Measurements from ENCODE around the gene NDUFB5. TPM values are rescaled to one million over a fixed set of nuclear protein-coding genes. Genes with fewer than 3 reads are reported as not detected.
"Not testable (repeated sequence)": the region's sequence is repeated elsewhere in the genome, so short reads cannot be mapped to it uniquely, and the experiment has no call there.

Gene NDUFB5
- total and polyA plus RNA-seq, 10 of the 15 experiments (the other 5 are each of a cell fraction or from before 2014, with no cell fraction given): 82.0 to 320 (median 126) TPM

- TF ChIP-seq ATF3 (IDR thresholded peaks at IDR 0.05; ENCODE audit: borderline replicate concordance, extremely low read depth, low read depth, low read length): no peak
Measured at GRCh38 chr3:179642871-179643270, 38.3 kb downstream of the NDUFB5 start (continued).

GRCh38 chr3:179643837-179644236, 39.2 kb downstream of the NDUFB5 start:
- ATAC-seq; H4K20me1 ChIP-seq (ENCODE audit: control insufficient read depth, insufficient read depth); H2AFZ ChIP-seq (ENCODE audit: control insufficient read depth, low read depth, low read length); DNase-seq (ENCODE audit: low read depth, low spot score); H3K4me3 ChIP-seq; RAD21 ChIA-PET (ENCODE audit: unreplicated experiment); H3K79me2 ChIP-seq (ENCODE audit: control insufficient read depth, insufficient read depth, low read length); H3K9me3 ChIP-seq (replicated peaks; ENCODE audit: control insufficient read depth, insufficient read depth, low read length); H3K27ac ChIP-seq (ENCODE audit: control insufficient read depth, insufficient read depth); H3K36me3 ChIP-seq (ENCODE audit: control insufficient read depth in 2 of 2, insufficient read depth in 2 of 2, low read length in 1 of 2); POLR2A ChIA-PET; H3K27me3 ChIP-seq (replicated peaks in 1 of 2; ENCODE audit: control insufficient read depth in 2 of 2, insufficient read depth in 2 of 2, low read length in 1 of 2); FAIRE-seq; H3K4me1 ChIP-seq (ENCODE audit: control insufficient read depth, insufficient read depth, low read length); H3K9ac ChIP-seq (ENCODE audit: control insufficient read depth, insufficient read depth, low read length); intact Hi-C loops (cut with micrococcal nuclease; ENCODE audit: unreplicated experiment); BruUV-seq (replicated peaks); in situ Hi-C loops (cut with MboI); H3K4me2 ChIP-seq (ENCODE audit: control insufficient read depth, insufficient read depth): not testable (repeated sequence)
- ChIA-PET CTCF (interaction anchor here (0.6 to 0.9 kb wide), 2 partner anchors 10 to 39 kb away, joined by 3 read pairs; partner anchors contain the start of genes MRPL47 and NDUFB5), SMC1A (ENCODE audit: uncharacterized antibody, unreplicated experiment) (interaction anchor here (0.7 to 1.3 kb wide), 4 partner anchors 12 to 952 kb away, joined by 3 to 4 read pairs (median 3); no protein-coding TSS in a partner anchor)
- WGBS (ENCODE audit: insufficient coverage, insufficient replicate concordance, low lambda C conversion rate, missing lambda C conversion rate): 81% methylated on average over 8 of the region's 8 CpGs

GRCh38 chr3:179646177-179646576, 41.6 kb downstream of the NDUFB5 start:
- POLR2A ChIA-PET: no interaction called here
- Histone ChIP-seq H3K27me3 (replicated peaks in 1 of 2; ENCODE audit: control insufficient read depth in 2 of 2, insufficient read depth in 2 of 2, low read length in 1 of 2) (no peaks in the 10 kb centered on the region), H3K4me1 (ENCODE audit: control insufficient read depth, insufficient read depth, low read length) (0 out of 2 replicates have a peak, but pooled peaks cover 3% of the 10 kb centered on the region), H3K27ac (ENCODE audit: control insufficient read depth, insufficient read depth) (no peak overlapping the region), H2AFZ (ENCODE audit: control insufficient read depth, low read depth, low read length) (no peak overlapping the region), H3K9ac (ENCODE audit: control insufficient read depth, insufficient read depth, low read length) (no peak overlapping the region), H4K20me1 (ENCODE audit: control insufficient read depth, insufficient read depth) (no peaks in the 10 kb centered on the region), H3K4me3 (no peak overlapping the region), H3K4me2 (ENCODE audit: control insufficient read depth, insufficient read depth) (no peak overlapping the region), H3K79me2 (ENCODE audit: control insufficient read depth, insufficient read depth, low read length) (no peaks in the 10 kb centered on the region), H3K9me3 (replicated peaks; ENCODE audit: control insufficient read depth, insufficient read depth, low read length) (no peaks in the 10 kb centered on the region), H3K36me3 (ENCODE audit: control insufficient read depth in 2 of 2, insufficient read depth in 2 of 2, low read length in 1 of 2) (no peaks in the 10 kb centered on the region)
- WGBS (ENCODE audit: insufficient coverage, insufficient replicate concordance, low lambda C conversion rate, missing lambda C conversion rate): 29% methylated on average over 3 of the region's 3 CpGs
- DNase-seq (ENCODE audit: low read depth, low spot score) (no peak), FAIRE-seq (no peak), ATAC-seq (no peak)
- RAD21 ChIA-PET (ENCODE audit: unreplicated experiment): interaction anchor here (1.0 kb wide), 1 partner anchor 949 kb away, joined by 4 read pairs; no protein-coding TSS in a partner anchor
- in situ Hi-C loops (cut with MboI): no loop called here
- CTCF ChIA-PET: no interaction called here
- SMC1A ChIA-PET (ENCODE audit: uncharacterized antibody, unreplicated experiment): no interaction called here
- intact Hi-C loops (cut with micrococcal nuclease; ENCODE audit: unreplicated experiment): no loop called here
- no TSS peak for BruUV-seq (replicated peaks)
- no peak for TF ChIP-seq EZH2 (IDR thresholded peaks at IDR 0.05; ENCODE audit: borderline replicate concordance, control insufficient read depth, low read depth, low read length)
- TF ChIP-seq ZBTB40 (IDR thresholded peaks at IDR 0.05; ENCODE audit: borderline replicate concordance): no peak
- TF ChIP-seq SREBF2 (IDR thresholded peaks at IDR 0.05; ENCODE audit: low read length): no peak
- TF ChIP-seq NRF1 (conservative IDR thresholded peaks at IDR 0.05; ENCODE audit: low read depth, low read length): no peak
- no peak for TF ChIP-seq MTA2 (IDR thresholded peaks at IDR 0.05; ENCODE audit: low read depth)
- TF ChIP-seq KLF5 (IDR thresholded peaks at IDR 0.05; ENCODE audit: partially characterized antibody): no peak
- TF ChIP-seq MEF2B (IDR thresholded peaks at IDR 0.05; ENCODE audit: partially characterized antibody, poor library complexity, severe bottlenecking): no peak
- no peak for TF ChIP-seq CBX5 (IDR thresholded peaks at IDR 0.05; ENCODE audit: low read depth)
- TF ChIP-seq SUPT20H (IDR thresholded peaks at IDR 0.05; ENCODE audit: borderline replicate concordance, control insufficient read depth, low read depth, low read length): no peak
